ENCODE results near the gene SLC4A1AP. TPM values are rescaled to one million over a fixed set of nuclear protein-coding genes. Genes with fewer than 3 reads are reported as not detected.

SLC4A1AP gene
- total and polyA plus RNA-seq, 9 of the 15 experiments (the other 6 are each of a cell fraction or from before 2014, with no cell fraction given): 8.1 to 40.5 (median 35.3) TPM

DNA sequence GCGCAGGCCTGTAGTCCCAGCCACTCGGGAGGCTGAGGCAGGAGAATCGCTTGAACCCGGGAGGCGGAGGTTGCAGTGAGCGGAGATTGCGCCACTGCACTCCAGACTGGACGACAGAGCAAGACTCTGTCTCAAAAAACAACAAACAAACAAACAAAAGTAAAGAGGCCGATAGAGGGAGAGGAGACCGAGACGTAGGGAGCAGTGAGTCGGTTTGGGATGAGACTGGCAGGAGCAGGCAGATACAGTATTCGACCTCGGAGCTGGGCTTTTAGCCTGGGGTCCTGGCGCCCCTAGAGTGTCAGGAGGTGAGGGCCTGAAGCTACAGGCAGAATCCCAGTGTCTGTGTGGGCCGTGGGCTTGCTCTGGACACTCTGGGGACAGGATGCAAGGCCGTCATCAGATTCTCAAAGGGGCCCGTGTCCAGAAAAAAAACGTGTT lies 51.2 kb downstream of the SLC4A1AP start (continued):
- TF ChIP-seq RERE (CRISPR knock-in tag; IDR thresholded peaks at IDR 0.05; ENCODE audit: borderline replicate concordance) (no peak), GTF2A2 (tag; IDR thresholded peaks at IDR 0.05) (no peak), NR2C1 (IDR thresholded peaks at IDR 0.05) (no peak), NR2C1 (tag; IDR thresholded peaks at IDR 0.05) (no peak), PHF20 (IDR thresholded peaks at IDR 0.05; ENCODE audit: partially characterized antibody) (no peak), CTBP1 (IDR thresholded peaks at IDR 0.05; ENCODE audit: borderline replicate concordance) (no peak), ZEB2 (IDR thresholded peaks at IDR 0.05) (no peak)
